Activated naive CD8-positive, alpha-beta T cell treated with anti-CD3 and anti-CD28 coated beads, Interleukin-2, amount 50 U/mL, for 24 hours (primary cell): ENCODE data around the gene CPSF4.
"Not testable (repeated sequence)": the region's sequence is repeated elsewhere in the genome, so short reads cannot be mapped to it uniquely, and the experiment has no call there.

Experiments
- ATAC-seq: fragments of 150-1000 bp; cut with Tn5 transposase; one replicate; pipeline ENCODE4 v1.10.0; 2021
- DNase-seq: peaks from one replicate; pipeline ENCODE4 v3.0.0; 2021
- H3K27ac Mint-ChIP-seq: one replicate; pipeline ENCODE4 v1.8.0; 2021; ENCODE audit warnings: mild to moderate bottlenecking, mixed read lengths
- H3K27me3 Mint-ChIP-seq: one replicate; pipeline ENCODE4 v1.8.0; 2021; ENCODE audit warnings: mixed read lengths
- H3K36me3 Mint-ChIP-seq: one replicate; pipeline ENCODE4 v1.8.0; 2021; ENCODE audit warnings: low read depth, mixed read lengths
- H3K4me1 Mint-ChIP-seq: one replicate; pipeline ENCODE4 v1.8.0; 2021; ENCODE audit warnings: mixed read lengths
- H3K4me3 Mint-ChIP-seq: one replicate; pipeline ENCODE4 v1.8.0; 2021; ENCODE audit warnings: mild to moderate bottlenecking, moderate library complexity, mixed read lengths
- H3K9me3 Mint-ChIP-seq: one replicate; pipeline ENCODE4 v1.8.0; 2021; ENCODE audit warnings: mixed read lengths

The CPSF4 gene

DNA sequence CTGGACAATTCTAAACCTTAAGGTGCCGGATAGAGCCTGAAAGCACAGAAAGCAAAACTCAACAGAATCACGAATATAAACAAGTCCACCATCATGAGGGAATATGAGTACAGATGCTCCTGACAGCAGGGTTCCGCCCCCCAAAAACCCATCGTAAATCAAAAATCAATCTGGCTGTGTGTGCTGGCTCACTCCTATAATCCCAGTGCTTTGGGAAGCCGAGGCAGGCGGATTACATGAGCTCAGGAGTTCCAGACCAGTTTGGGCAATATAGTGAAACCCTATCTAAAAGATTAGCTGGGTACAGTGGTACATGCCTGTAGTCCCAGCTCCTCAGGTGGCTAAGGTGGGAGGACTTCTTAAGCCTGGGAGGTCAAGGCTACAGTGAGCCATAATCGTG is 17.8 kb upstream of the CPSF4 start:
- H3K27me3 Mint-ChIP-seq = no peaks in the 10 kb centered on the region
- no peaks in the 10 kb centered on the region for H3K9me3 Mint-ChIP-seq
- H3K4me1 Mint-ChIP-seq = peaks cover 2% of the 10 kb centered on the region
- H3K36me3 Mint-ChIP-seq = peaks cover 47% of the 10 kb centered on the region
- ATAC-seq = no peak
- no peak for DNase-seq
- H3K27ac Mint-ChIP-seq = no peak overlapping the region
- H3K4me3 Mint-ChIP-seq = no peak overlapping the region

DNA sequence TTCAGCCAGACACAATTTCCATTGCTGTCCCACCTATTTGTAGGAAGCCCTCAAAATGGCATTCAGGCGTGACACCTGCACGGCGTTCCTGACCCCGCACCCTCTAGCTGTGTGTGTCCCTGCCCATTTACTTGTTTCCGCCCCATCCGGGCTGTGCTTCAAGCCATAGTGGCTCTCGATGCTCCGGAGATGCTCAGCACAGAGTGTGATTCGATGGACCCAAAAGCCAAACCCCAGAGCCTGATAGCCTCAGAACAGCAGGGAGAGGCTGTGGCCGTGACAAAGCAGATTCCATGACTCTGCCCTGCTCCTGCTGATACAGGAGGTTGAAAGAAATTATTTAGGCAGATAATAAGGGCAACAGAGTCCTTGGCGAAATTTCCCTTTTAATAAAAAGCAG is 16.6 kb upstream of the CPSF4 start:
- ATAC-seq (no peak), DNase-seq (no peak)
- H3K27ac Mint-ChIP-seq = no peak overlapping the region
- no peaks in the 10 kb centered on the region for H3K27me3 Mint-ChIP-seq
- H3K4me3 Mint-ChIP-seq = no peak overlapping the region
- H3K9me3 Mint-ChIP-seq = no peaks in the 10 kb centered on the region
- no peaks in the 10 kb centered on the region for H3K4me1 Mint-ChIP-seq
- H3K36me3 Mint-ChIP-seq = peaks cover 37% of the 10 kb centered on the region

DNA sequence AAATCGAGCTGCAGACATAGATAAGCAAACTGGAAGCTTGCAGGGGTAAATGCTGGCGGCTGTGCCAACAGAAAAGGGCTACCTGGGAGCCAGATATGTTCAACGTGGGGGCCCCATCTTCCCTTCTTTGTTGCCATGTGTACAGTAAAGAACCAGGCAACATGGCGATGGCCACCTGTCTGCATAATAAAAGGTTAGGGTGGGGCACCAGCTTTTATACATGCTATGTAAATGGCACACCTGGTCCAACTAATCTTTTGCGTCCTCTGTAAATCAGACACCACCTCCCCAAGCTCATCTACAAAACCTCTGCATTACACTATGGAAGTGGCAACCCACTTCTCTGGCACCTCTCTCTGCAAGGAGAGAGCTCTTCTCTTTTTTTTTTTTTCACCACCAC is 16.1 kb upstream of the CPSF4 start:
- no peak overlapping the region for H3K27ac Mint-ChIP-seq
- H3K9me3 Mint-ChIP-seq = no peaks in the 10 kb centered on the region
- H3K4me3 Mint-ChIP-seq = no peak overlapping the region
- H3K36me3 Mint-ChIP-seq = peaks cover 33% of the 10 kb centered on the region
- no peak for ATAC-seq
- no peaks in the 10 kb centered on the region for H3K27me3 Mint-ChIP-seq
- no peak for DNase-seq
- H3K4me1 Mint-ChIP-seq = no peaks in the 10 kb centered on the region

DNA sequence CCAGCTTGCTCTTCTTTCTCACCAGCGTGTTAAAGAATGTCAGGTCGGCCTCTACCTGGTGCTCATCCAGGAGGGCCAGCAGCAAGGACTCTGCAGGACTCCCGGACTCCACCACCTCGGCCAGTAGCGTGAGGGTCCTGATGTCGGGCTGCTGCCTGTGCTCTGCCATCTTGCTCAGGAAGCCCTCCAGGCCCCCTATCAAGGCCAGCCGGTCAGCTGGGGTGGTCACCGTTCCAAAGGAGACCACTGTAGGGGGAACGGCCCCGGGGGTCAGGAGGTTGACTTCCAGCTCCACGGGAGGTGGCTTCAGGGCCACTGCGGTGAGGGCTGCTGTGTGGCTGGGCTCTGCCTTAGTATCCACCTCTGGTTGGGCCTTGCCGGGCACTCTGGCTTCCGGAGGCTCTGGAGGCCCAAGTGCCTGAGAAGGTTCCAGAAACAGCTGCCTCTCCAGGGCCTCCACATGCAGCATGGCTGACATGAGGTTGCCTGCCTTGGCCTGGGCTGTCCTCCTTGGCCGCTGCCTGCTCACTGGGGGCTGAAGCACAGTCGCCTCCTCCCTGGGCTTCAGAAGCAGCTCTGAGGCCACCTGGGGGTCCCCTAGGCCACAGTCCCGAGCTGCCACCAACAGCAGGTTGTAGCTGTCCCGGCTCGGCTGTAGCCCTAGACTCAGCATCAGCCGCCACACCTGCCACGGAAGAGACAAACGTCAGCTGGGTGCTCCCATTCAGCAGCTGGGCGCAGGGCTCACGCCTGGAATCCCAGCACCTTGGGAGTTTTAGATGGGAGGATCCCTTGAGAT is 13.6 kb upstream of the CPSF4 start:
- Mint-ChIP-seq H3K4me1 (no peaks in the 10 kb centered on the region), H3K27me3 (no peaks in the 10 kb centered on the region), H3K9me3 (no peaks in the 10 kb centered on the region), H3K36me3 (peaks cover 27% of the 10 kb centered on the region), H3K4me3 (no peak overlapping the region), H3K27ac (no peak overlapping the region)
- peak; percentile 18 for ATAC-seq
- no peak for DNase-seq

DNA sequence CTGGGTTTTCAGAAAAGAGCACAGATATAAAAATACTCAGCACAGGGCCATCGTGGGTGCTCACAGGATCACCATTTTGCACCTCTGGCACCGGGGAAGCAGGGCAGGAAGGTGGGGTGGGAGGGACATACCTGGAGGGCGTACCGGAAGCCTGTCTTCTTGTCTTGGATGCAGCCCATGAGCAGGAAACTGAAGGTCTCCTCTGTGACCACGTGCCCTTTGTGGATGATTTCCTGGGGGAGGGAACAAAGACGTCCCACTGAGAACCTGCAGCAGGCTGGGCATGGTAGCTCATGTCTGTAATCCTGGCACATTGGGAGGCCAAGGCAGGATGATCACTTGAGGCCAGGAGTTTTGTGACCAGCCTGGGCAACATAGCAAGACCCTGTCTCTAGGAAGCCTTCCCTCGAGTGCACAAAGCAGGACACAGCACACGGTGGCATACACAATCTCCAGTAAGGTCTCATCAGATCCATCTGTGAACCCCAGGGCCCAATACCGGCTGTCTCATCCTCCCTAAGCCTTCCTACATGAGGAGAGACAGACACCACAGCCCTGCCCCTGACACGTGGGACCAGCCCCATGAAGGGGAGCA is 9.7 kb upstream of the CPSF4 start:
- ATAC-seq (no peak), DNase-seq (no peak)
- Mint-ChIP-seq H3K27ac (no peak overlapping the region), H3K4me3 (no peak overlapping the region), H3K36me3 (peaks cover 24% of the 10 kb centered on the region), H3K27me3 (no peaks in the 10 kb centered on the region), H3K9me3 (no peaks in the 10 kb centered on the region), H3K4me1 (no peaks in the 10 kb centered on the region)

DNA sequence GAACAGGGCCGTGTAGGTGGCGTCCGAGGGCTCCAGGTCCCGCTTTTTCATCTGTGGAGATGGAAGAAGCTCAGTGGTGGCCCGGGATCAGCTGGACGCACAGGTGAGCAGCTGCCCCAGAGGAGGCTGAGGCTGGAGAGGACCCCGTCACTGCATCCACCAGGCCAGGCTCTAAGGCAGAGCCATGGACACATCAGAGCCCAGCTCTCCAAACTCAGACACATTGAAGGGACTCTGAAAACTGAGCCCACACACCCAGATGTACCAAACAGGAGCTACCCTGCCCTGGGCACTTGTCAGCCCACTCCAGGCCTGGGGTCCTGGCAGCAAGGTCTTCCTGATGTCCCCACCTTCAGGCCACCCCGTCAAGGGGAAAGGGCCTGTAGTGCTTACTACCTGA is 9.0 kb upstream of the CPSF4 start:
- Mint-ChIP-seq H3K4me1 (no peaks in the 10 kb centered on the region), H3K27ac (no peak overlapping the region), H3K4me3 (no peak overlapping the region), H3K9me3 (no peaks in the 10 kb centered on the region), H3K36me3 (peaks cover 24% of the 10 kb centered on the region), H3K27me3 (no peaks in the 10 kb centered on the region)
- DNase-seq (no peak), ATAC-seq (no peak)

DNA sequence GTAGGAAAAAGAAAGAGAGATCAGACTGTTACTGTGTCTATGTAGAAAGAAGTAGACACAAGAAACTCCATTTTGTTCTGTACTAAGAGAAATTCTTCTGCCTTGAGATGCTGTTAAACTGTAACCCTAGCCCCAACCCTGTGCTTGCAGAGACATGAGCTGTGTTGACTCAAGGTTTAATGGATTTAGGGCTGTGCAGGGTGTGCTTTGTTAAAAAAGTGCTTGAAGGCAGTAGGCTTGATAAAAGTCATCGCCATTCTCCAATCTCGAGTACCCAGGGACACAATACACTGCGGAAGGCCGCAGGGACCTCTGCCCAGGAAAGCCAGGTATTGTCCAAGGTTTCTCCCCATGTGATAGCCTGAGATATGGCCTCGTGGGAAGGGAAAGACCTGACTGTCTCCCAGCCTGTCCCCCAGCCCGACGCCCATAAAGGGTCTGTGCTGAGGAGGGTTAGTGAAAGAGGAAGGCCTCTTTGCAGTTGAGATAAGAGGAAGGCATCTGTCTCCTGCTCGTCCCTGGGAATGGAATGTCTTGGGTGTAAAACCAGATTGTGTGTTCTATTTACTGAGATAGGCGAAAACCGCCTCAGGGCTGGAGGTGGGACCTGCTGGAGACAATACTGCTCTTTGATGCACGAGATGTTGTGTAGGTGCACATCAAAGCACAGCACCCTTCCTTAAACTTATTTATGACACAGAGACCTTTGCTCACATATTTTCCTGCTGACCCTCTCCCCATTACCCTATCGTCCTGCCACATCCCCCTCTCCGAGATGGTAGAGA is 6.8 kb upstream of the CPSF4 start:
- not testable (repeated sequence) for H3K4me1 Mint-ChIP-seq, ATAC-seq, H3K27me3 Mint-ChIP-seq, H3K9me3 Mint-ChIP-seq, H3K4me3 Mint-ChIP-seq, H3K27ac Mint-ChIP-seq, DNase-seq
- peaks cover 23% of the 10 kb centered on the region for H3K36me3 Mint-ChIP-seq

DNA sequence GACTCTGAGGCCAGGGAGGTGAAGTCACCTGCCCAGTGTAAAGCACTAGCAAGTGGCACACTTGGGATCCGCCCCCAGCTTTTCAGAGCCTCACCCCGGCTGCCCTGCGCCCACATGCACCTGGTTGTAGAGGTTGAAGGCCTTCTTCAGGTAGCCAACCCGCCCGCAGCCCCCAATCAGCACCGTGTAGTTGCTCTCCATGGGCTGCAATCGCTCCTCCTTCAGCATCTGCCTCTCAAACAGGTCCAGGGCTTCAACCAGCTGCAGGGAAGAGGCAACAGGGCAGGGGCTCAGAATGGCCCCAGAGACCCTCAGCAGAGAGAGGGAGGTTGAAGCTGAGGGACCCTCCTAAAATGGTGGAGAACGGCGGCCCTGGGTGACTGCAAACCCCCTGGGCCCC is 5.6 kb upstream of the CPSF4 start:
- Mint-ChIP-seq H3K36me3 (peaks cover 19% of the 10 kb centered on the region), H3K9me3 (no peaks in the 10 kb centered on the region), H3K27ac (no peak overlapping the region), H3K27me3 (no peaks in the 10 kb centered on the region), H3K4me3 (no peak overlapping the region), H3K4me1 (peaks cover 7% of the 10 kb centered on the region)
- no peak for ATAC-seq
- no peak for DNase-seq

DNA sequence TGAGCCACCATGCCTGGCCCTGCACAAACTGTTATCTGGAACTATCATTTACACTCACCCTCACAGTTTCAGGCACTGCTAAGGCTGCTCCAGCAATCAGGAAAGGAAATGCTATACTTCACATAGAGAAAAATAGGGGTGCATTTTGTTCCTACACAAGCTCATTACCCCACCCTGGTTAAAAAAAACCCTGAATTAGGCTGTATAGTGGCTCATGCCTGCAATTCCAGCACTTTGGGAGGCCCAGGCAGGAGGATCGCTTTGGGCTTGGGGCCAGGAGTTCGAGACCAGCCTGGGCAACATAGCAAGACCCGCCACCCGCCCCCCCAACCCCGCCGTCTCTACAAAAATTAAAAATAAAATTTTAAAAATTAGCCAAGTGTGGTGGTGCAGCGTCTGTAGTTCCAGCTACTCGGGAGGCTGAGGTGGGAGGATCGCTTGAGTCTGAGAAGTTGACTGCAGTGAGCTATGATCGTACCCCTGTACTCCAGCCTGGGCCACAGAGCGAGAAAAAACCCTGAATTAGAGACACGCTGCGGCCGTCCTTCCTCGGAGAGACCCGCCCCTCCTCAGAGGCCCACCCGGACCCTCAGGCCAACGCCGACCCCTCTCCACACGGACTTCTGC is 684 bp upstream of the CPSF4 start:
- peaks cover 20% of the 10 kb centered on the region for H3K36me3 Mint-ChIP-seq
- DNase-seq (no peak), ATAC-seq (no peak)
- no peaks in the 10 kb centered on the region for H3K27me3 Mint-ChIP-seq
- peak overlapping the region; percentile 97 for H3K27ac Mint-ChIP-seq
- H3K4me3 Mint-ChIP-seq = peak overlapping the region; percentile 97
- peaks cover 29% of the 10 kb centered on the region for H3K4me1 Mint-ChIP-seq
- H3K9me3 Mint-ChIP-seq = no peaks in the 10 kb centered on the region

DNA sequence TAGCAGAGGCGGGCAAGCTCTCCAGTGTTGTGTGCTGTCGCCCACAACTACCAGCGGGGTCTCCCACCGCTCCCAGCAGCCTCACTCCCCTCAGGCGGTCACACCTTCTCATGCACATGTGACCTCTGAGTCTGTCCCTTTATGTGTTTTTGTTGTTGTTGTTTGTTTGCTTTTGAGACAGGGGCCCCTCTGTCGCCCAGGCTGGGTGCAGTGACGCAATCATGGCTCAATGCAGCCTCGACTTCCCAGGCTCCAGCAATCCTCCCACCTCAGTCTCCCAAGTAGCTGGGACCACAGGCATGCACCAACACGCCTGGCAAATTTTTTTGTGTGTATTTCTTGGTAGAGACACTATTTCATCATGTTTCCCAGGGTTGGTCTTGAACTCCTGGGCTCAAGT is 1.5 kb downstream of the CPSF4 start:
- Mint-ChIP-seq H3K36me3 (peaks cover 28% of the 10 kb centered on the region), H3K27me3 (no peaks in the 10 kb centered on the region), H3K9me3 (no peaks in the 10 kb centered on the region), H3K27ac (no peak overlapping the region), H3K4me1 (peaks cover 32% of the 10 kb centered on the region), H3K4me3 (peak overlapping the region; percentile 97)
- ATAC-seq (no peak), DNase-seq (no peak)

DNA sequence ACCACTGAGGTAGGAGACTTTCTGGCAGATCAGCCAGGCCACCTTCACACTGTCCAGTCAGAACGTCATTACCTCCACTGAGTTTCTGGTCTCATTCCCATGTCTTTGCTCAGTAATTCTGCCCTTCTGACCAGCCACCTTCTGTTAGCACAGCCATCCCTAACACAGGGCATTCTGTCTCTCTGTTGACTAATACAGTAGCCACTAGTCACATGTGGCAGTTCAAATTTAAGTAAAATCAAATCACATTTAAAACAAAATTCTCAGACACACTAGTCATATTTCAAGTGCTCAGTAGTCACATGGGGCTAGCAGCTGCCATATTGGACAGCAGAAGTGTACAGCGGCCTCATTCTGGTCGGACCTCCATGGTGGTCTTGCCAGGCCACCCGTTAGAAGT is 7.4 kb downstream of the CPSF4 start:
- H3K27me3 Mint-ChIP-seq = no peaks in the 10 kb centered on the region
- H3K4me3 Mint-ChIP-seq = no peak overlapping the region
- H3K27ac Mint-ChIP-seq = no peak overlapping the region
- H3K4me1 Mint-ChIP-seq = peaks cover 9% of the 10 kb centered on the region
- no peak for DNase-seq
- no peaks in the 10 kb centered on the region for H3K9me3 Mint-ChIP-seq
- peaks cover 46% of the 10 kb centered on the region for H3K36me3 Mint-ChIP-seq
- no peak for ATAC-seq

DNA sequence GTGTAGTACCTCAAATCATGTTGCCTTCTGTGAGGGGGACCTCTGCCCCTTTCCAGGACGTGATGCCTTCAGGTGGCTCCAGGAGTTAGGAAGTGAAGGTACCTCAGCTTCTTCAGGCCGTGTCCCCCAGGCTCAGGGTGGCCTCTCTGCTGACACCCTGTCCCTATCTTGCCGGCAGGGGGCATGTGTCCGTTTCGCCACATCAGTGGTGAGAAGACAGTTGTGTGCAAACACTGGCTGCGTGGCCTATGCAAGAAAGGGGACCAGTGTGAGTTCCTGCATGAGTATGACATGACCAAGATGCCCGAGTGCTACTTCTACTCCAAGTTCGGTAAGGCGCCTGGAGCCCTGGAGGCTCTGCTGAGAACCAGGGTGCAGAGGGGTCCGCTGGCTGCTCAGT is 9.2 kb downstream of the CPSF4 start:
- Mint-ChIP-seq H3K27ac (no peak overlapping the region), H3K4me1 (peaks cover 4% of the 10 kb centered on the region), H3K9me3 (no peaks in the 10 kb centered on the region), H3K4me3 (no peak overlapping the region), H3K27me3 (no peaks in the 10 kb centered on the region), H3K36me3 (peaks cover 41% of the 10 kb centered on the region)
- no peak for DNase-seq
- no peak for ATAC-seq

DNA sequence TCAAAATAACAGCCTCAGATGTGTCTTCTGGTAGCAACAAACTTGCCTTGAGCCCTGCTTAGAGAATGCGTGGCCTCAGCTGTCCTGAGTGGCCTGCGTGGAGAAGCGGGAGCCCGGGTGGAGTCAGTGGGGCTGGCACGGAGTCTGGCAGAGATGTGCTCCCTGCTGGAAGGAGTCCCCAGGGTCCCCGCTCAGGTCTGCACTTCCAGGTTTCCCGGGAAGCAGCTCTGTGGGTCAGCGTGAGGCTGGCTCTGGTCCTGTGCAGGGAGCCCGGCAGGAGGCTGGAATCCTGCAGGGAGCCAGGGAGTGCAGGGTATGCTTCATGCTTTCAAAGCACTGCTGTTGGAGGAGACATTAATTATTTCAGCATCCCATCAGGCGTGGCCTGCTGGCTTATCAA is 10.1 kb downstream of the CPSF4 start:
- Mint-ChIP-seq H3K4me1 (peaks cover 2% of the 10 kb centered on the region), H3K27ac (no peak overlapping the region), H3K9me3 (no peaks in the 10 kb centered on the region), H3K4me3 (no peak overlapping the region), H3K27me3 (no peaks in the 10 kb centered on the region), H3K36me3 (peaks cover 40% of the 10 kb centered on the region)
- DNase-seq = no peak
- ATAC-seq = no peak

DNA sequence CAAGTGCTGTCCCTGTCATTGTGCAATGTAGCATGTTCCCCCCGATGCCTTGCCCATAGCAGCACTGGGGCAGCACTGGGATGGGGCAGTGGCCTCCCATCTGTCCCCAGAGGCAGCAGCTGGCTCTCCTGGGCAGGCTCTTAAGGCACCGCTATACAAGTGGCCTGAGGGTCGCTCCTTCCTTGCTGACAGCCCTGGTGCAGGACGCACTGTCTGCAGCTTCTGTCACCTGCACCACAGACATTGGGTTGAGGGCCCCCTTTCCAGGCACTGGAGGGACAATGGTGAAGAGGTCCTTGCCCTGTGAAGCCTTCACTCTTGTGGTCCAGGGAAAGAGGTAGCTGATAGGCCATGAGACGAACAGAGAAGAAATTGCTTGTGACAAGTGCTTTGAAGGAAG is 10.6 kb downstream of the CPSF4 start:
- H3K4me3 Mint-ChIP-seq = no peak overlapping the region
- DNase-seq = no peak
- no peak for ATAC-seq
- peaks cover 40% of the 10 kb centered on the region for H3K36me3 Mint-ChIP-seq
- H3K27ac Mint-ChIP-seq = peak overlapping the region; percentile 15
- H3K4me1 Mint-ChIP-seq = peaks cover 2% of the 10 kb centered on the region
- H3K9me3 Mint-ChIP-seq = no peaks in the 10 kb centered on the region
- H3K27me3 Mint-ChIP-seq = no peaks in the 10 kb centered on the region

DNA sequence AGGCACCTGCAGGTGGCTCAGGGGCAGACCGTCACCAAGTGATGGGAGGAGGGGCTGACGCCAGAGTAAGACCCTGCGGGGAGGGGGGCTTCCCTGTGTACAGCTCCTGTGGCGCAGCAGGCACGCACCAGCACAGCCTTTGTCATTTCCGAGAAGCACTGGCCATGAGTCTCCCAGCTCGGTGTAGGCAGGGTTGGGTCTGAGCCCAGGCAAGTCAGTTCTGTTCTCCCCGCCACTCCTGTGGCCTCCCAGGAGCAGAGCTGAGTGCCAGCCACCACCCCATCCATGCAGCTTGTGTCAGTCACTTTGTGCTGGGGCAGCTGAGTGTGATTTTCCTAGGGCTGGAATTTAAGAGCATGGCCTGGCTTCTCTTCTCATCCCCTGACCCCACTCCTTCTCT is 13.2 kb downstream of the CPSF4 start:
- ATAC-seq (no peak), DNase-seq (no peak)
- H3K27me3 Mint-ChIP-seq = no peaks in the 10 kb centered on the region
- no peaks in the 10 kb centered on the region for H3K9me3 Mint-ChIP-seq
- H3K4me1 Mint-ChIP-seq = peaks cover 2% of the 10 kb centered on the region
- no peak overlapping the region for H3K4me3 Mint-ChIP-seq
- H3K27ac Mint-ChIP-seq = no peak overlapping the region
- H3K36me3 Mint-ChIP-seq = peaks cover 30% of the 10 kb centered on the region
